ENCODE measurements around the gene NKAIN2.

NKAIN2 gene

GRCh38 chr6:124069230-124069950 is 265.7 kb downstream of the NKAIN2 start (continued):
- TF ChIP-seq ZBTB49 (tag by site-specific recombination; IDR thresholded peaks at IDR 0.05; ENCODE audit: low read depth) = no peak

- Histone ChIP-seq H3K9me3 (ENCODE audit: control insufficient read depth, insufficient read depth, low read depth, low read length) (no peaks in the 10 kb centered on the region), H3K4me3 (ENCODE audit: low read depth, low read length) (no peak overlapping the region), H3K36me3 (ENCODE audit: control insufficient read depth in 2 of 2, insufficient read depth in 1 of 2, low read length in 2 of 2) (no peaks in the 10 kb centered on the region), H3K4me1 (ENCODE audit: control insufficient read depth, insufficient read depth, low read length) (peaks cover 33% of the 10 kb centered on the region), H3K27ac (ENCODE audit: extremely low read depth, low read depth, low read length) (no peak overlapping the region)
- CTCF ChIA-PET = interaction anchor here (0.7 to 1.1 kb wide), 2 partner anchors 38 to 54 kb away, joined by 3 to 4 read pairs; no protein-coding TSS in a partner anchor
- POLR2A ChIA-PET = no interaction called here
- TF ChIP-seq ZNF302 (tag by site-specific recombination; IDR thresholded peaks at IDR 0.05; ENCODE audit: low read depth) (no peak), PRDM4 (tag by site-specific recombination; IDR thresholded peaks at IDR 0.05) (0 out of 2 replicates have a peak, but pooled peaks have one; percentile 8)
These were observed 269.4 kb downstream of the NKAIN2 start for GRCh38 chr6:124073021-124073420.

- ChIA-PET POLR2A (no interaction called here), CTCF (interaction anchor here (0.7 kb wide), 1 partner anchor 11 kb away, joined by 5 read pairs; no protein-coding TSS in a partner anchor)
- Histone ChIP-seq H3K4me3 (ENCODE audit: low read depth, low read length) (no peak overlapping the region), H3K36me3 (ENCODE audit: control insufficient read depth in 2 of 2, insufficient read depth in 1 of 2, low read length in 2 of 2) (no peaks in the 10 kb centered on the region), H3K9me3 (ENCODE audit: control insufficient read depth, insufficient read depth, low read depth, low read length) (no peaks in the 10 kb centered on the region), H3K27ac (ENCODE audit: extremely low read depth, low read depth, low read length) (peak overlapping the region; percentile 10; the same call in 1 of the 2 replicates), H3K4me1 (ENCODE audit: control insufficient read depth, insufficient read depth, low read length) (peaks cover 33% of the 10 kb centered on the region)
- TF ChIP-seq PRDM4 (tag by site-specific recombination; IDR thresholded peaks at IDR 0.05) (0 out of 2 replicates have a peak, but pooled peaks have one; percentile 14), YY1 (tag by site-specific recombination; IDR thresholded peaks at IDR 0.05) (no peak), IKZF3 (tag by site-specific recombination; IDR thresholded peaks at IDR 0.05) (0 out of 2 replicates have a peak, but pooled peaks have one; percentile 9), OSR2 (tag by site-specific recombination; IDR thresholded peaks at IDR 0.05) (no peak), AEBP2 (tag by site-specific recombination; IDR thresholded peaks at IDR 0.05; ENCODE audit: borderline replicate concordance) (no peak), ZBTB8A (tag by site-specific recombination; IDR thresholded peaks at IDR 0.05) (0 out of 2 replicates have a peak, but pooled peaks have one; percentile 16), ZNF48 (tag by site-specific recombination; IDR thresholded peaks at IDR 0.05) (no peak), ZNF138 (tag by site-specific recombination; IDR thresholded peaks at IDR 0.05; ENCODE audit: borderline replicate concordance) (no peak), HOXC10 (CRISPR knock-in tag; IDR thresholded peaks at IDR 0.05) (no peak), ZNF639 (tag by site-specific recombination; IDR thresholded peaks at IDR 0.05) (no peak), ZNF362 (tag by site-specific recombination; IDR thresholded peaks at IDR 0.05) (no peak), ZNF658 (tag by site-specific recombination; IDR thresholded peaks at IDR 0.05) (no peak), KLF10 (tag by site-specific recombination; IDR thresholded peaks at IDR 0.05) (no peak), ZNF785 (tag by site-specific recombination; IDR thresholded peaks at IDR 0.05) (no peak), GLI2 (tag by site-specific recombination; IDR thresholded peaks at IDR 0.05; ENCODE audit: borderline replicate concordance, low read depth) (no peak), SP7 (tag by site-specific recombination; IDR thresholded peaks at IDR 0.05) (peak; percentile 47; the same call in 1 of the 2 replicates)
These were observed 270.3 kb downstream of the NKAIN2 start for GRCh38 chr6:124073820-124074587.
